Measurements from ENCODE around the gene NPFFR1.
"Not testable (repeated sequence)": the region's sequence is repeated elsewhere in the genome, so short reads cannot be mapped to it uniquely, and the experiment has no call there.

Gene NPFFR1

DNA sequence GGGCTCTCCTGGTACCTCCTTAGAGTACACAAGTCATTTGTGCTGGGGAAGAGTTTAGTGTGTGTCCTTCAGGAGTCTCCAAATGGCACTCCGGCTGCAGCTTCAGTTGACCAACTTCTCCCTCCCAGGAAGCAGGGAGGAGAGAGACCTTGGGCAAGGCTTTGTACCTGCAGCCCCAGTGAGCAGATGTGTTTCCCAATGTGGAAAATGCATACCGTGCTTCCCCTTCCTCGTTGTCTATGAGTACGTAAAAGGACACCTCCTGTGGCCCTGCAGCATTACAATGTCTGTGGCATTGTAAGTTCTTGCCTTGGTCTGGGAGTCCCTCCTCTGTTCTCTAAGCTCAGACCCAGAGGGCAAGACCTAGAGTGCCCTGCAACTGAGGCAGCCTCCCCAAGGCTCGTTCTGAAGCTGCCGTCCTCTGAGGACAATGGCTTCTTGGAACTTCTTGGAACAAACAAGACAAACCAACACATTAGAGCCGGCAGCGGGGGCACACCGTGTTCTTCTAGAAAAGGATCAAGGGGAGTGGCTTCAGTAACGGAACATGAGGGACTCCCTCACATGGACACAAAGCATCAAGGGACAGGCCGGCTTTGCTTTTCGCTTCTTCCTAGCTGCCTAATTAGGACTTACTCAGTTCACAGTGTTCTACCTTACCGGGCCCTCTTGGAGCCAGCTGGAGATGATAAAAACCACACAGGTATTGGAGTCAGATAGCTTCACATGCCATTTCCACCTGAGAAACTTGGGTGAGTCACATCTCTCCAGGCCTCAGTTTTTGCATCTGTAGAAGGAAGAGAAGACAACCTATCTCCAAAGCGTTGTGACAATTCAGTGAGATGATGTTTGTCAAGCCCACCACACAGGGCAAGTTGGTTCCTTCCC lies 29.7 kb downstream of the NPFFR1 start:
- no peaks in the 10 kb centered on the region for H3K9me3 ChIP-seq (ENCODE audit: low read depth, low read length)
- DNase-seq (ENCODE audit: low read depth, low spot score), result no peak
- no peak overlapping the region for H3K4me3 ChIP-seq
- no peak for TF ChIP-seq FOXP2 (optimal IDR thresholded peaks at IDR 0.05; ENCODE audit: control extremely low read depth, extremely low read length, insufficient read depth)
- no peak for TF ChIP-seq POLR2AphosphoS5 (IDR thresholded peaks at IDR 0.05; ENCODE audit: borderline replicate concordance, low read depth, low read length)
- TF ChIP-seq EZH2 (IDR thresholded peaks at IDR 0.05), result no peak
- H3K9ac ChIP-seq (ENCODE audit: insufficient read length), result no peak overlapping the region
- H3K36me3 ChIP-seq (ENCODE audit: insufficient read depth, low read length), result no peaks in the 10 kb centered on the region
- no peak overlapping the region for H3K27ac ChIP-seq

DNA sequence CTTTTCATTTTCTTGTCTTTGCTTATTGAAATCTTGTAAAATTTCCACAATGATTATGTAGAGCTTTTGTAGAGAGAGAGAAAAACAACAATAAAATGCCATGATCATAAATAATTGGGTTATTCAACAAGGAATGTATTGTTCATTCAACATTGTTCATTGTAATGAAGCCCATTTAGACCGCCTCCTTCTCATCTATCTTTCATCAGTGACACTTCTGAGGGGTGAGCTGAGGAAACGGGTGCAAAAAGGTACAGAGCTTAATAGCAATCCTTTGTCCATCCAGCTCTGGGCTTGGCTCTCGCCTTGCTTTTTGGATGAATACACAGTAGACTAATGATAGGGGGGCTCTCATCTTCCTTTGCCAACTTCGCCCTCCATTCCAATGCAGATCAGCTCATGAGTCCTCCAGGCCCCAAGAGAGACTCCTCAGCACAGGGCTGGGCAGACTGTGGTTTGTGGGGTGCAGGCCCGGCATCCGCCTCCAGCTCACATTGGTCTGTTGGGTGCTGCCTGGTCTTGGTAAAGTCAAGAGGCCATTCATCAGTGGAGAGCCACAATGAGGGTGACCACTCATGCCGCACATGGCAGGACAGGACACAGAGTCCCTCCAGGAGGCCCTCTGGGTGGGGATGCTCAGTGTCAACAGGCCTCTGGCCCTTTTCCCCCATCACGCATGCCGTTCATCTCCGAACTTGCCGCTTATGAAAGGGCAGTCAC lies 32.7 kb downstream of the NPFFR1 start:
- H3K9ac ChIP-seq (ENCODE audit: insufficient read length), result no peak overlapping the region
- DNase-seq (ENCODE audit: low read depth, low spot score), result no peak
- no peak for TF ChIP-seq FOXP2 (optimal IDR thresholded peaks at IDR 0.05; ENCODE audit: control extremely low read depth, extremely low read length, insufficient read depth)
- TF ChIP-seq POLR2AphosphoS5 (IDR thresholded peaks at IDR 0.05; ENCODE audit: borderline replicate concordance, low read depth, low read length), result no peak
- no peak for TF ChIP-seq EZH2 (IDR thresholded peaks at IDR 0.05)
- H3K9me3 ChIP-seq (ENCODE audit: low read depth, low read length), result no peaks in the 10 kb centered on the region
- no peak overlapping the region for H3K27ac ChIP-seq
- no peak overlapping the region for H3K4me3 ChIP-seq
- H3K36me3 ChIP-seq (ENCODE audit: insufficient read depth, low read length), result no peaks in the 10 kb centered on the region

DNA sequence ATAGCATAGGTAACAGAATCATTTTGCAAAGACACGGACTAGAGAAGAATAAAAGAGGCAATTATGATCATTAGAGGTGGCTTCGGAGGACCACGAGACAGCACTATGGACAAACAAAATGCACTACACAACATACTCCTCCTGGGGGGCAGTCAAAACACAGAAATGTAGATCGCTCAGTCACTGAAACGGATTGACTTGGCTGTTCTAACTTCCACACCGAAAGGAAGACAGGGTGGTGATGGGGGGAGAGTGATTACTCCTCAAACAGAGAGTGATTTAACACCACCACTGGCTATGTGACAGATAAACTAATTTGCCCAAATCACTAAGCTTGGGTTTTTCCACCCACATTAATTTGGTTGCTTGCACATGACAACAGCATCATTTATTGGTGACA lies 36.4 kb downstream of the NPFFR1 start:
- no peaks in the 10 kb centered on the region for H3K9me3 ChIP-seq (ENCODE audit: low read depth, low read length)
- TF ChIP-seq POLR2AphosphoS5 (IDR thresholded peaks at IDR 0.05; ENCODE audit: borderline replicate concordance, low read depth, low read length) (no peak), FOXP2 (optimal IDR thresholded peaks at IDR 0.05; ENCODE audit: control extremely low read depth, extremely low read length, insufficient read depth) (no peak), EZH2 (IDR thresholded peaks at IDR 0.05) (no peak)
- DNase-seq (ENCODE audit: low read depth, low spot score), result no peak

DNA sequence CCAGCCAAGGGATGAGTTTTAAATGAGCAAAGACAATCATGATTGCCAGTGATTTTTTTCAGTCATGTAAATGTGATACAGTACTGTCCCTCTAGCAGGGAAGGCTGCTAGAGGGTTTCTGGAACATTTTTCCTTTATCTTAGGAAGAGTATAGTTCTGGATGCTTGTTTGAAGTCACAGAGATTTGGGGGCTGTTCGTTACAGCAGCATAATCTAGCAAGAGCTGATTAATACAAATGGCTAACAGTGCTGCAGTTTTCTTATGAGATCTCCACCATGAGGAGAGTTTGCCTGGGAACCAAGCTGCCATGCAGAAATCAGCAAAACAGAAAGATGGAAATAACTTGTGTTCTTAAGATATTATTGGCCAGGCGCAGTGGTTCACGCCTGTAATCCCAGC lies 42.7 kb downstream of the NPFFR1 start:
- Histone ChIP-seq H3K9me3 (ENCODE audit: low read depth, low read length) (no peaks in the 10 kb centered on the region), H3K9ac (ENCODE audit: insufficient read length) (no peak overlapping the region), H3K27ac (no peak overlapping the region), H3K4me3 (no peak overlapping the region), H3K36me3 (ENCODE audit: insufficient read depth, low read length) (no peaks in the 10 kb centered on the region)
- no peak for DNase-seq (ENCODE audit: low read depth, low spot score)
- TF ChIP-seq POLR2AphosphoS5 (IDR thresholded peaks at IDR 0.05; ENCODE audit: borderline replicate concordance, low read depth, low read length), result no peak
- TF ChIP-seq EZH2 (IDR thresholded peaks at IDR 0.05), result no peak
- TF ChIP-seq FOXP2 (optimal IDR thresholded peaks at IDR 0.05; ENCODE audit: control extremely low read depth, extremely low read length, insufficient read depth), result no peak

More for the DNA sequence above, 36.4 kb downstream of the NPFFR1 start:
- no peaks in the 10 kb centered on the region for H3K36me3 ChIP-seq (ENCODE audit: insufficient read depth, low read length)
- no peak overlapping the region for H3K27ac ChIP-seq
- H3K4me3 ChIP-seq, result no peak overlapping the region
- H3K9ac ChIP-seq (ENCODE audit: insufficient read length), result no peak overlapping the region

DNA sequence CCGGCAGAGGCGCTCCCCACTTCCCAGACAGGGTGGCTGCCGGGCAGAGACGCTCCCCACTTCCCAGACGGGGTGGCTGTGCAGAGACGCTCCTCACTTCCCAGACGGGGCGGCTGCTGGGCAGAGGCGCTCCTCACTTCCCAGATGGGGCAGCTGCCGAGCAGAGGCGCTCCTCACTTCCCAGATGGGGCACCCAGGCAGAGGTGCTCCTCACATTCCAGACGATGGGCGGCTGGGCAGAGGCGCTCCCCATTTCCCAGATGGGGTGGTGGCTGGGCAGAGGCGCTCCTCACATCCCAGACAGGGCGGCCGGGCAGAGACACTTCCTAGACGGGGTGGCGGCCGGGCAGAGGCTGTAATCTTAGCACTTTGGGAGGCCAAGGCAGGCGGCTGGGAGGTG lies 43.8 kb downstream of the NPFFR1 start:
- H3K9ac ChIP-seq (ENCODE audit: insufficient read length); H3K36me3 ChIP-seq (ENCODE audit: insufficient read depth, low read length); H3K9me3 ChIP-seq (ENCODE audit: low read depth, low read length); H3K27ac ChIP-seq; DNase-seq (ENCODE audit: low read depth, low spot score); H3K4me3 ChIP-seq: not testable (repeated sequence)

DNA sequence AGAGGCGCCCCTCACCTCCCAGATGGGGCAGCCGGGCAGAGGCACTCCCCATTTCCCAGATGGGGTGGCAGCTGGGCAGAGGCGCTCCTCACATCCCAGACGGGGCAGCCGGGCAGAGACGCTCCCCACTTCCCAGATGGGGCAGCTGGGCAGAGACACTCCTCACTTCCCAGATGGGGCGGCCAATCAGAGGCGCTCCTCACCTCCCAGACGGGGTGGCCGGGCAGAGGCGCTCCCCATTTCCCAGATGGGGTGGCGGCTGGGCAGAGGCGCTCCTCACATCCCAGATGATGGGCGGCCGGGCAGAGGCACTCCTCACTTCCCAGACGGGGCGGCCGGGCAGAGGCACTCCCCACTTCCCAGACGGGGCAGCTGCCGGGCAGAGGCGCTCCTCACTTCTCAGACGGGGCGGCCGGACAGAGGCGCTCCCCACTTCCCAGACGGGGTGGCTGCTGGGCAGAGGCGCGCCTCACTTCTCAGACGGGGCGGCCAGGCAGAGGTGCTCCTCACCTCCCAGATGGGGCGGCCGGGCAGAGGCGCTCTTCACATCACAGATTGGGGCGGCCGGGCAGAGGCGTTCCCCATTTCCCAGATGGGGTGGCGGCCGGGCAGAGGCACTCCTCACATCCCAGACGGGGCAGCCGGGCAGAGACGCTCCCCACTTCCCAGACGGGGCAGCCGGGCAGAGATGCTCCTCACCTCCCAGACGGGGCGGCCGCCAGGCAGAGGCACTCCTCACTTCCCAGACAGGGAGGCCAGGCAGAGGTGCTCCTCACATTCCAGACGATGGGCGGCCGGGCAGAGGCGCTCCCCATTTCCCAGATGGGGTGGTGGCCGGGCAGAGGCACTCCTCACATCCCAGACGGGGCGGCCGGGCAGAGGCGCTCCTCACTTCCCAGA lies 44.5 kb downstream of the NPFFR1 start:
- H3K27ac ChIP-seq; H3K36me3 ChIP-seq (ENCODE audit: insufficient read depth, low read length); DNase-seq (ENCODE audit: low read depth, low spot score); H3K9ac ChIP-seq (ENCODE audit: insufficient read length); H3K9me3 ChIP-seq (ENCODE audit: low read depth, low read length); H3K4me3 ChIP-seq: not testable (repeated sequence)

DNA sequence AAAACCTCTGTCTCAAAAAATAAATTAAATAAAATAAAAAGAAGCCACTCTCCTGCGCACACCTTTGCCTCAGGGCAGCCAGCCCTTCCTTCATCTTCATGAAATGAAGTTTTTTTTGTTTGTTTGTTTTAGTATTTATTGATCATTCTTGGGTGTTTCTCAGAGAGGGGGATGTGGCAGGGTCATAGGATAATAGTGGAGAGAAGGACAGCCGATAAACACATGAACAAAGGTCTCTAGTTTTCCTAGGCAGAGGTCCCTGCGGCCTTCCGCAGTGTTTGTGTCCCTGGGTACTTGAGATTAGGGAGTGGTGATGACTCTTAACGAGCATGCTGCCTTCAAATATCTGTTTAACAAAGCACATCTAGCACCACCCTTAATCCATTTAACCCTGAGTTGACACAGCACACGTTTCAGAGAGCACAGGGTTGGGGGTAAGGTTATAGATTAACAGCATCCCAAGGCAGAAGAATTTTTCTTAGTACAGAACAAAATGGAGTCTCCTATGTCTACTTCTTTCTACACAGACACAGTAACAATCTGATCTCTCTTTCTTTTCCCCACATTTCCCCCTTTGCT lies 45.8 kb downstream of the NPFFR1 start:
- not testable (repeated sequence) for H3K4me3 ChIP-seq

More for the DNA sequence above, 45.8 kb downstream of the NPFFR1 start:
- not testable (repeated sequence) for DNase-seq (ENCODE audit: low read depth, low spot score); H3K36me3 ChIP-seq (ENCODE audit: insufficient read depth, low read length); H3K9me3 ChIP-seq (ENCODE audit: low read depth, low read length); H3K27ac ChIP-seq; H3K9ac ChIP-seq (ENCODE audit: insufficient read length)
